ENCODE measurements around the gene CCL4L2.
"Not testable (repeated sequence)": the region's sequence is repeated elsewhere in the genome, so short reads cannot be mapped to it uniquely, and the experiment has no call there.

DNA sequence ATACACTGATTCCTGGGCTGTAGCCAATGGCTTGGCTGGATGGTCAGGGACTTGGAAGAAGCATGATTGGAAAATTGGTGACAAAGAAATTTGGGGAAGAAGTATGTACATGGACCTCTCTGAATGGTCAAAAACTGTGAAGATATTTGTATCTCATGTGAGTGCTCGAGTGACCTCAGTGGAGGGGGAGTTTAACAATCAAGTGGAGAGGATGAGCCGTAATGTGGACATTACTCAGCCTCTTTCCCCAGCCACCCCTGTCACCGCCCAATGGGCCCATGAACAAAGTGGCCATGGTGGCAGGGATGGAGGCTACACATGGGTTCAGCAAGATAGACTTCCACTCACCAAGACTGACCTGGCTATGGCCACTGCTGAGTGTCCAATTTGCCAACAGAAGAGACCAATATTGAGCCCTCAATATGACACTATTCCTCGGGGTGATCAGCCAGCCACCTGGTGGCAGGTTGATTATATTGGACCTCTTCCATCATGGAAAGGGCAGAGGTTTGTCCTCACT is 10.8 kb downstream of the CCL4L2 start:
- TF ChIP-seq, protein P1, sequence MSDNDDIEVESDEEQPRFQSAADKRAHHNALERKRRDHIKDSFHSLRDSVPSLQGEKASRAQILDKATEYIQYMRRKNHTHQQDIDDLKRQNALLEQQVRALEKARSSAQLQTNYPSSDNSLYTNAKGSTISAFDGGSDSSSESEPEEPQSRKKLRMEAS (IDR thresholded peaks at IDR 0.05; ENCODE audit: insufficient read depth, insufficient read length): not testable (repeated sequence)
- TF ChIP-seq FOS (IDR thresholded peaks at IDR 0.05; ENCODE audit: borderline replicate concordance, insufficient read depth, low read length); MYC (IDR thresholded peaks at IDR 0.05; ENCODE audit: low read depth, low read length); POLR2AphosphoS5 (IDR thresholded peaks at IDR 0.05; ENCODE audit: insufficient read depth, low read depth, low read length); POLR2A (IDR thresholded peaks at IDR 0.05; ENCODE audit: low read depth, low read length); EZH2 (IDR thresholded peaks at IDR 0.05; ENCODE audit: borderline replicate concordance, low read depth, low read length, severe bottlenecking); GATA2 (IDR thresholded peaks at IDR 0.05; ENCODE audit: insufficient read depth, insufficient read length, low read depth, low read length); JUN (IDR thresholded peaks at IDR 0.05; ENCODE audit: borderline replicate concordance, insufficient read depth, insufficient read length, low read depth): not testable (repeated sequence)
- TF ChIP-seq, protein P2, sequence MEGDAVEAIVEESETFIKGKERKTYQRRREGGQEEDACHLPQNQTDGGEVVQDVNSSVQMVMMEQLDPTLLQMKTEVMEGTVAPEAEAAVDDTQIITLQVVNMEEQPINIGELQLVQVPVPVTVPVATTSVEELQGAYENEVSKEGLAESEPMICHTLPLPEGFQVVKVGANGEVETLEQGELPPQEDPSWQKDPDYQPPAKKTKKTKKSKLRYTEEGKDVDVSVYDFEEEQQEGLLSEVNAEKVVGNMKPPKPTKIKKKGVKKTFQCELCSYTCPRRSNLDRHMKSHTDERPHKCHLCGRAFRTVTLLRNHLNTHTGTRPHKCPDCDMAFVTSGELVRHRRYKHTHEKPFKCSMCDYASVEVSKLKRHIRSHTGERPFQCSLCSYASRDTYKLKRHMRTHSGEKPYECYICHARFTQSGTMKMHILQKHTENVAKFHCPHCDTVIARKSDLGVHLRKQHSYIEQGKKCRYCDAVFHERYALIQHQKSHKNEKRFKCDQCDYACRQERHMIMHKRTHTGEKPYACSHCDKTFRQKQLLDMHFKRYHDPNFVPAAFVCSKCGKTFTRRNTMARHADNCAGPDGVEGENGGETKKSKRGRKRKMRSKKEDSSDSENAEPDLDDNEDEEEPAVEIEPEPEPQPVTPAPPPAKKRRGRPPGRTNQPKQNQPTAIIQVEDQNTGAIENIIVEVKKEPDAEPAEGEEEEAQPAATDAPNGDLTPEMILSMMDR (IDR thresholded peaks at IDR 0.05; ENCODE audit: extremely low read depth in 1 of 2, insufficient read depth in 1 of 2, low read depth in 1 of 2, low read length in 2 of 2): not testable (repeated sequence)

Data from endothelial cell of umbilical vein (primary cell).